Activated CD4-positive, alpha-beta T cell treated with anti-CD3 and anti-CD28 coated beads, Interleukin-2, amount 50 U/mL, for 16 hours (primary cell): Measurements from ENCODE around the gene FOXD2.

Experiments used
- DNase-seq: peaks from one replicate; pipeline ENCODE4 v3.0.0-alpha.2; 2020

FOXD2 gene

DNA sequence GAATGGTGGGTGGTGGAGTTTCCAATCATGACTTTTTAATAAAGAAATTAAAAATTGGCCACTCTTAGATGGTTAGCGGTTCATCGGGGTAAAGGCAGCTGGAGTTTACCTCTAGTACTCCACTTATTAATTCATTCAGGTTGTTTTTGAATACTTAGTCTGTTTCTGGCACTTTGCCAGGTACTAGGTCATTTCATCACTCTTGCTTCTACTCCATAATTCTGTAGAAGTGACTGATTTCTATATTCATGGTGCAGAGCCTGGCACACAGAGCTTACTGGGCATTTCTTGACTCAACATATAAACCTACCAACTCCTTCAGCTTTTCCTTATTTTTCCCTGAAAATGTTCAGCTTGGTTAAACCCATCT, 31.5 kb downstream of the FOXD2 start:
- no peak for DNase-seq

DNA sequence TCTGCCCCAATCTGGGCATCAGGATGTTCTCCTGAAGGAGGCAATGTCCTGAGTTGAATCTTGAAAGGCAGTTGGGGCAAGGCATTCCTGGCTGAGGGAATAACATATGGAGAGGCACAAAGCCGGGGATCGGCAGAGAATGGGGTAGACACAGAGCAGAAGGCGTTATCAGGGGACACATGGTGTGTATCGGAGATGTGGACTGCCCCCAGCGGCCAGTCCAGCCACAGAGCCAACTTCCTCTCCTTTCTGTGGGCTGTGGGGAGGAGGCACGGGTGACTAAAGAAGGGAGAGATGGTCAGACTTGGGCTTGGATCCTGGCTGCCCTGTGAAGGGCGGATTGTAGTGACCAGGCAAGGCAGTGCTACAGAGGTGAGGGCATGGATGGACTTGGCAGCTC, 32.1 kb downstream of the FOXD2 start:
- no peak for DNase-seq

DNA sequence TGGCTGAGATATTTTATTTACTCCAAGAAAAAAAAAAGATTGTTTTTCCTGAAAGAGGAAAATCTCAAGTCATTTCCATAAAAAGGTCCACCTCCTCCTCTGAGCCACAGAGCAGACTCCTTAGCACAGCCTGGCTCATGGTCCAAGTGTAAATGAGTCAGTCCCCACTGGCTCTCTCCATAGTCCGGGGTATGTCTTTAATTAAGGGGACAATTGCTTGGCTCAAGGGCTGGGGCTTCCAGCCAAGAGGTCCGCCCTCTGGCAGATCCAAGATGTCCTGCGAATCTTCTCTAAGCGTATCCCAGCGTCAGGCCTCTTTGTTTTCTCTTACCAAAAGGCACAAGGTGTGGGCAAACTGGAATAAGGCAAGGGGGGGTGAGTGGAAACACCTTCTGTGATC, 33.3 kb downstream of the FOXD2 start:
- DNase-seq, result no peak

GRCh38 chr1:47474278-47475193, 36.7 kb downstream of the FOXD2 start:
- no peak for DNase-seq

- no peak for DNase-seq
Observed at GRCh38 chr1:47477595-47478080, 39.8 kb downstream of the FOXD2 start.

GRCh38 chr1:47478090-47478489, 40.2 kb downstream of the FOXD2 start:
- no peak for DNase-seq

DNA sequence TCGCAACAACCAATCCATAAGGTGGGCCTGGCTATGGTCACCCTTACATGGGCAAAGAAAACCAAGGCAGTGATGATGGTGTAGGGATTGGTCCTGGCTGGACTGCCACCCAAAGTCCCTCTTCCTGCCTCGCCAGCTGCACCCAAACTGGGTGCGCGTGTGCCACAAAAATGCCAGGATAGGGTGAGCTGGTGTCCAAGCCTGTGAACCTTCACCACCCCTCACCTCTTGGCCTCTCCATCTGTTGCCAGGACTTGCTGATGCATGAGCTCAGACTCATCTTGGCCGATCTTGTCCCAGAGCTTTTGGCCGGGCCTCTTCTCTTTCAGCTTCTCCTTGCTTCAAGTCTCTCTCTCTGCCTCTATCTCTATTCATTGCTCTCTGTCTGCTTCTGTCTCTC, 41.8 kb downstream of the FOXD2 start:
- no peak for DNase-seq

DNA sequence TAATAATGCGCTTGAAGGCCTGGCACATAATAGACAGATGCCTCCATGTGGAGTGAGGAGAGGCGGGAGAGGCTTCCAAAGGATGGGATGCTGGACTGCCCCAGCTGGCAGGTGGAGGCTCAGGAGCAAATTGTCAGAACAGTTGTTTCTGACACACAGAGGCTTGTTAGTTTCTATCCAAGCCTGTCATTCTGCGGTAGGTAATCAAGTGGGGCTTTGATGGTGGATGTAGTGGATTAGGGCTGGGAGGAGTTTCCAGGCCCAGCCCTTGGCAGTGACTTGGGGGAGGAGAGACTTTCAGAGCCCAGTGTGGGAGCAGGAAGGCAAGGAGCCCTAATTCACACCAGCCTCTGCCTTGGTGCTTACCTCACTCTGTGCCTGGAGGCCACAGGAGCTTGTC, 44.1 kb downstream of the FOXD2 start:
- no peak for DNase-seq

DNA sequence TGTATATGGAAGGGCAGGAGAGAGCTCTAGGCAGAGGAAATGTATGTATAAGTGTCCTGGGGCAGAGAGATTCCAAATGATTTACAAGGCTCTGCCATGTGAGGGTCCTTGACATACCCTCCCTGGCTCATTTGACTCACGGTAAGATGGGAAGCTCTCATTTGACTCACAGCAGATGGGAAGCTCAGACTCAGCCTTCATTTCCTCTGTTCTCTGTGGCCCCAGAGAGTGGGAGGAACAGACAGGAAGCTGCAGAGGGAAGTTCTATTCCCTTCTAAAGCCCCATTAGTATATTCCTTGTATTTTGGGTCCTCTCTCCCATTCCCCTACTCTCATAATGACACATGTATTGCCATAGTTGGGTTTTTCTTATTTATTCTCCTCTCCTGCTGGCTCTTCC, 44.9 kb downstream of the FOXD2 start:
- no peak for DNase-seq

GRCh38 chr1:47483651-47484050, 45.8 kb downstream of the FOXD2 start:
- no peak for DNase-seq

DNA sequence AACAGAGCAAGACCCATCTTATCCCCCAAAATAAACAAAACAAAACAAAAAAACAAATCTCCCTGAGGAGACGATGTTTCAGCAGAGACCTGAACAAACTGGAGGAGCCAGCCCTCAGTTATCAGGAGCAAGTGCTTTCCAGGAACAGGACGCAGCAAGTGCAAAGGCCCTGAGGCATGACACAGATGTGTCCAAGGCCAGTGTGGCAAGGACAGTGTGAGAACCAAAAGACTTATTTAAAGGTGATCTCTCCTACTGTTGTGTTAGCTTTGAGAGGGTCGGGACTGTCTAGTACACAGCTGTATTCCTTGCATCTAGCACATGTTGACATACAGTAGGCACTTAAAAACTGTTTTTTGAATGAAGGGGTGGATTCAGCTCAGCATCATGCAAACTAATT, 48.0 kb downstream of the FOXD2 start:
- DNase-seq, result no peak

GRCh38 chr1:47487332-47487731, 49.5 kb downstream of the FOXD2 start:
- no peak for DNase-seq

DNA sequence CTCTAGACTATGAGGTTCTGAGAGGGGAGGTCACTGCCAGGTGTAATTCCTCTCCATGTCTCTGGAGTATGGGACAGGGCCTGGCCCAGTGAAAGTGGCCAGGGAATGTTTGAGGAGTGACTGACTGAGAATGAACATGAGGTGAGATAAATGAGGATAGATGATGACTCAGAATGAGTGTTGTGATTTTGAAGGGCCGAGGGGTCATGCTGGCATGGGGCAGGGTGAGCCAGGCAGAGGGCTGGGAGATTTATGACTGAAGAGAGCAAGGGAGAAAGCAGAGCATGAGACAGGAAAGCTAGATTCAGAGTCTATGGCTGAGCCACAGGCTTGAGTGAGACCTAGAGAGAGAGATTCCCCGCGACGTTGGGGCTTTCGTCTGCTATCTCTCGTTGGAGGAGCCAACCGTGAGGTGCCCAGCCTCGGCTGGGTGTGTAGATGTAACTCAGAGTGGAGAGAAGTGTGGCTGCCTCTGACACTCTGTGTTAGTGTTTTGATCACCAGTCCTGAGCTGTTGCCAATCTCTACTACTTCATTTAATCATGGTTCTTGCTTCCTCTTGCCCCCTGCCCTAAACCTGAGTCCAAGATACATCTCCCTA, 50.1 kb downstream of the FOXD2 start:
- no peak for DNase-seq
